CD4-positive, alpha-beta T cell treated with Interleukin-2 at 100 ng/mL for 4 hours (primary cell): ENCODE results near the gene FNDC3A.
"Not testable (repeated sequence)": the region's sequence is repeated elsewhere in the genome, so short reads cannot be mapped to it uniquely, and the experiment has no call there.

ENCODE experiments used
- DNase-seq: peaks from one replicate; pipeline ENCODE4 v3.0.0-alpha.2; 2020; ENCODE audit warnings: low spot score

FNDC3A gene

GRCh38 chr13:49097374-49097773 lies 121.7 kb downstream of the FNDC3A start:
- DNase-seq, result no peak

DNA sequence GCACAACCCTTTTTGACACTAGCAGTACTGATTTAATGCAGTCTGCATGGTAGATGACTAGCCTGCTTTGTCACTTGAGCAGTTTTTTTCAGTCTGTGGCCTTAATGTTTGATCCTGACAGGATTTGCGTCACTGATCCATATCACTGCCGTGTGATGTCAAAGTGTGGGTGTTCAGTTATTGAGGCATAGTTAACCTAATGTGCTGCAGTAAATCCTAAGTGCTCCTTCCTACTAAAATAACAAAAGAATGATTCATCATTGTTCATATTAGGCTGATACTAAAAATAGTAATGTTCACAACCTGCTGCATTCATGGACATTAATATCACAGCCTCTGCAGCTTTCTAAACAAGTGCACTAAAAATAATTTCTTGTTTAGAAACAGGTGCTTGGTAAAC lies 122.5 kb downstream of the FNDC3A start:
- no peak for DNase-seq

- no peak for DNase-seq
These were observed 123.2 kb downstream of the FNDC3A start for GRCh38 chr13:49098771-49099512.

GRCh38 chr13:49099513-49099877 lies 123.8 kb downstream of the FNDC3A start:
- no peak for DNase-seq

GRCh38 chr13:49100637-49101570 lies 125.2 kb downstream of the FNDC3A start:
- DNase-seq, result no peak

DNA sequence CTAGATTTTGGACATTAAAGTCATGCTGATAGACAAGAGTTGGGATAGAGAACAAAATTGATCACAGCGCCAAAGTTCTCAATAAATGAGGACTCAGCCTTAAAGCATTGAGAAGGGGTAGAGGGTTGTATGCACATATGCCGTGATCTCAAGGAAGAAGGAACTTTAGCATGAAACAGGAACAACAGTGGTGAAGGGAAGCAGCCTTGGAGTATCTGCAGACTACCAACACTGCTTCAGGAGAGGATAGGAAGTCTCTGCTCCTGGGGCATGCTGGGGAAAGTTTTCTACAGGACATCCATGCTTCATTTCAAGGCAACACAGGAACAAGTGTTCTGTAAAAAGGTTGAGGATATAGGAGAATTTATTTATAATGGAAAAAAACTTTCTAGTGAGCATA lies 132.5 kb downstream of the FNDC3A start:
- no peak for DNase-seq

DNA sequence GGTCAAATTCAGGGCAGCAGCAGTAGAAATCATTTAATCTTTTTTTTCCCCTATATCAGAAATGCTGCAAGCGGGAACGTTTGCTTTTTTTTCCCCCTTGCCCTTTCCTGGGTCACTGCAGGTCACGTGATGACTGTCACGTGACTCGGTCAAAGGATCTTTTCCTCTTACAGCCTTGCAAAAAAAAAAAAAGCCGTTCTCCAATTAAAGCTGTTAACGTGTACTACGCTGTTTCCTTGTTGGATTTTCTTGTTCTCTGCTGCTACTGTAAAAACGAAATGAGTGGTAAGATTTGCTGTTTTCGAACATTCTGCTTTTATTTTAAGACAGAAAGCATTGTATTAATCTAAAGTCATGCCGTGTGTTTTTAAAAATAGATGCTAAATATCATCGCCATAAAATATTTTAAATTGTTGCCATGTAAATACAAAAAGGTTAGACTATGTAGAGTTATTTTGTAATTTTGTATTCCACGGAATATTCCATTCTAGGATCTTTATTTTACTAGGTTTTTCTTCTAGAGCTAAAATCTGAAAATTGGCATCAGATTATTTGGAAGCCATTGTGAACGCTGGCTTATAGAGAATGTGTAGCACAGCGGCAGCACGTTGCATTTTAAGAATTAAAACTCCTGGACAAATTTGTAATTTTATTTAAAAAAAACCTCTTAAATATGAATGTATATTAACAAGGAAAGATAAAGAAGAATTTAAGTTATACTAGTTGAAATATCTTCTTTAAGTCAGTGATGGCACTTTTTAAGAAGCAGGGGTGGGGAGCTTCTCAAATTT lies 134.6 kb downstream of the FNDC3A start:
- peak; percentile 74 for DNase-seq

- DNase-seq, result no peak
These were observed 135.1 kb downstream of the FNDC3A start for GRCh38 chr13:49110913-49111170.

DNA sequence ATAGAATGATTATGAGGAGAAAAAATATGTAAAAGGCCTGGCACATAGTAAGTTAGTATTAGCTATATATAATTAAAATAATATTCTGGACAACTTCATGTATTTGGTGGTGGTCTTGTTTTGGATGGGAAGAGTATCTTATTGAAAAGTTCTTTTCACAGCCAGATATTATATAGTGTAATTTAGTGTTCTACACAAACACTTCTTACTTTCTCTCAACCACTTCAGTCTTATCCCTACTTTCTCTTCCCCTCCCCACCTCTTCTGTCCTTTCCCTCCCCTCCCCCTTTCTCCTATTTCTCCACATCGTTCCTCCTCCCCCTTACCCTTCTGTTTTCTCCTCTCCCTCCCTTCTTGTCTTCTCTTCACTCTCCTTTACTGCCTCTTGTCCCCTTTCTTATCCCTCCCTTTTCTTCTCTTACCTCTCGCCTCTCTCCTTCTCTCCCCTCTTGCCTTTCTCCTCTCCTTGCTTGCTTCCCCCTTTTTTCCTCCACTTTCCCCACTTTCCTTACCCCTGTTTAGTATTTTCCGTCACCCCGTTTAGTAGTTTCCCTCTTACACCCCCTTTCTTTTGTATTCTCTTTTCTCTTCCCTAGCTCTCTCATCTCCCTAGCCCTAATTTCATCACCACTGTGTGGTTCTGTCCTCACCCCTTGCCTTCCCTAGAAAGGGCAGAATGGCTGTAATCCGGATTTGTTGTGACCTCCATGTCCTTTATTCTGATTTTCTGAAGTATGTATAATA lies 137.2 kb downstream of the FNDC3A start:
- no peak for DNase-seq

- no peak for DNase-seq
These were observed 138.0 kb downstream of the FNDC3A start for GRCh38 chr13:49113526-49114286.

- no peak for DNase-seq
These were observed 141.2 kb downstream of the FNDC3A start for GRCh38 chr13:49116873-49117272.

GRCh38 chr13:49118455-49118854 lies 142.7 kb downstream of the FNDC3A start:
- DNase-seq, result not testable (repeated sequence)

- no peak for DNase-seq
These were observed 149.1 kb downstream of the FNDC3A start for GRCh38 chr13:49124693-49125304.

DNA sequence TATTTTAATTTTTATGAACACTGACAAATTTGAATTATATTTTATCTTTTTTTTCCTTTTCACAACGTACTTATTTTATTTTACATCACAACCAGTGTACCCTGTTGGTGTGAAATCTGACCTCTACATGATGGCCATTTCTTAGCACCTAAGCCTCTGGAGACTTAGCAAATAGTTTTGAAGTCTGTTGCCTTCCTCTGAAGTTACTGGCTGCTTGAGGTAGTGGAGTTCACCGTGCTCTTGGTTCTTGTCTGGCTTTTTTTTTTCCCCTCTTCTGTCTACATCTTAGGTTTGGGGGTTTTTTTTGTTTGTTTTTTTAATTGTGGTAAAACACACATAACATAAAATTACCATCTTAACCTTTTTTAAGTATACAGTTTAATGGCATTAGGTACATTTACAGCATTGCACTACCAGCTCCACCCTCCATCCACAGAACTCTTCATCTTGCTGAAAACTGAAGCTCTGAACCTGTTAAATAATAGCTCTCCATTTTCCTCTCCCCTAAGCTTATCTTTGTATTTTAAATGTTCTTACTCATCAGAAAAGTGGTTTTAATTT lies 150.3 kb downstream of the FNDC3A start:
- DNase-seq, result no peak

DNA sequence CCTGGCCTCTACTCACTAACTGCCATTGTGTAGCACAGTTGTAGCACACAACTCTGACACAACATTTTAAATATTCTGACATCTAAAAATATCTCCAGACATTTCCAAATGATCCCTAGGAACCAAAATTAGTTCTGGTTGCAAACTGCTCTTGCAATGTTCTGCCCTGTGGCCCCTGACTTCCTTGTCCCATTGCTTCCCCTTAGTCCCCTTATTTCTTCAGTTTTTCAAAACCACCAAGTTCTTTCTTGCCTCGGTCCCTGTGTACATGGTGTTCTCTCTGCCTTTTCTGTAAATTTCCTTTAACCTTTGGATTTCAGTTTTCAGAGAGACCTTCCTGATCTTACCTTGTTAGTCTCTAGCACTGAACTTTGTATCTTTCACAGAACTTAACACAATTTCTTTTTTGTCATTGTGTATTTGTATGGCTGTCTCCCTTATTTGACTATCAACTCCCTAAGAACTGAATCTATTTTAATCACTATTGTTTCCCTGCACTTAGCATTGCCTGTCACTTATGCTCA lies 156.8 kb downstream of the FNDC3A start:
- no peak for DNase-seq

DNA sequence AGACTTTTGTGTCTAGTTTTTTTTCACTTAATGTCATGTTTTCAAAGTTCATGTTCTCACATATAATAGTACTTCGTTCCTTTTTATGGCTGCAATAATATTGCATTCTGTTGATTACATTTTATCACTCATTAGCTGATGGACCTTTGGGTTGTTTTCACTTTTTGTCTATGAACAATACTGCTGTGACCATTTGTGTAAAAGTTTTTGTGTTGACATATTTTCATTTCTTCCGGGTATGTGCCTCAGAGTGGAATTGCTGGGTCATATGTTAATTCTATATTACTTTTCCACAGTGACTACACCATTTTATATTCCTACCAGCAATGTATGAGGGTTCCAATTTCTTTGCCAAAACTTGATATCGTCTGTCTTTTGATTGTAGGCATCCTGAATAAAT lies 158.6 kb downstream of the FNDC3A start:
- DNase-seq, result no peak

GRCh38 chr13:49137138-49137643 lies 161.5 kb downstream of the FNDC3A start:
- not testable (repeated sequence) for DNase-seq

- DNase-seq, result no peak
These were observed 165.3 kb downstream of the FNDC3A start for GRCh38 chr13:49140910-49141611.

- DNase-seq, result peak; percentile 46
These were observed 171.2 kb downstream of the FNDC3A start for GRCh38 chr13:49146950-49147355.
